22Rv1 (cell line): ENCODE measurements around the gene INTS1.

Source experiments
- CTCF ChIP-seq: fragments of 450-650 bp; IDR thresholded peaks from 2 replicates; pipeline ENCODE4 v1.5.1; 2017; ENCODE audit warnings: mild to moderate bottlenecking
- ZFX ChIP-seq: fragments of 450-650 bp; IDR thresholded peaks from 2 replicates; pipeline ENCODE4 v1.6.1; 2017; ENCODE audit warnings: antibody characterized with exemption, borderline replicate concordance

- TF ChIP-seq CTCF: peak; percentile 99
- no peak for TF ChIP-seq ZFX
Observed at GRCh38 chr7:1503816-1504775, at the start of gene INTS1.
